Activated CD4-positive, CD25-positive, alpha-beta regulatory T cell treated with anti-CD3 and anti-CD28 coated beads, Interleukin-2, amount 50 U/mL, for 24 hours (primary cell): ENCODE results near the gene WBP4.
"Not testable (repeated sequence)": the region's sequence is repeated elsewhere in the genome, so short reads cannot be mapped to it uniquely, and the experiment has no call there.

Experiments
- ATAC-seq, 2 donors: fragments of 150-1000 bp; cut with Tn5 transposase; one replicate each; pipeline ENCODE4 v1.10.0; 2021; ENCODE audit warnings: mild to moderate bottlenecking in 1 of 2, moderate library complexity in 1 of 2

WBP4 gene

DNA sequence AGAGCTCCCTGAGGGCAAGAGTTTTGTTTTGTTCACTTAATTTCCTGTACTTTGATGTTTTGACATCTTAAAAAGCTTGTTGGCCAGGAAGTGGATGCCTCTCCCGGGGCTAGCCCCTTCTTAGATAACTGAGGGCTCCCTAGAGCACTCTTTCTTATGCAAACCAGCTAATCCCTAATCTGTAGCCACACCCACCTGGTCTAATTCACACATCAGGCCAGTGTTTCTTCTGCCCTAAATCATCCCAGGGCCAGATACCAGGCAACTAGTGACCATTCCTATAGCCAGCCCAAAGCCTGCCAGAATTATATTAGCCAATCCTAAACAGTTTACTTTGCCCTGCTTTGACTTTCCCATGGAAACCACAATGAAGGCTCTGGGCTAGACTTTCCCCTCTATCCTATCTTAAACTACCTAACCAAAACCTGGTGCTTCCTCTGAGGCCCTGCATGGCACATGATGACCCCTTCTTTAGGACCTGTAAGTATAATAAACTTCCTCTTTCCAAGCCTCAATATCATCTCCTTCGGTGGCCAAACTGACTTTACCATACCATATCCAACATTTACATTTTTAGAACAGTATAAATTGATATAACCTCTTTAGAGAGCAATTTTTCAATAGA, 24.8 kb downstream of the WBP4 start:
- ATAC-seq = no peak

DNA sequence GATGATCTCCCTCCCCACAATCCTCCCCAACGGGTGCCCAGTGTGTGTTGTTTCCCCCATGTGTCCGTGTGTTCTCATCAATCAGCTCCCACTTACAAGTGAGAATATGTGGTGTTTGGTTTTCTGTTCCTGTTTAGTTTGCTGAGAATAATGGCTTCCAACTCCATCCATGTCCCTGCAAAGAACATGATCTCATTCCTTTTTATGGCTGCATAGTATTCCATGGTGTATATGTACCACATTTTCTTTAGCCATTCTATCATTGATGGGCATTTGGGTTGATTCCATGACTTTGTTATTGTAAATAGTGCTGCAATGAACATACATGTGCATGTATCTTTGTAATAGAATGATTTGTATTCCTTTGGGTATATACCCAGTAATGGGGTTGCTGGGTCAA, 34.4 kb downstream of the WBP4 start:
- ATAC-seq = not testable (repeated sequence)

DNA sequence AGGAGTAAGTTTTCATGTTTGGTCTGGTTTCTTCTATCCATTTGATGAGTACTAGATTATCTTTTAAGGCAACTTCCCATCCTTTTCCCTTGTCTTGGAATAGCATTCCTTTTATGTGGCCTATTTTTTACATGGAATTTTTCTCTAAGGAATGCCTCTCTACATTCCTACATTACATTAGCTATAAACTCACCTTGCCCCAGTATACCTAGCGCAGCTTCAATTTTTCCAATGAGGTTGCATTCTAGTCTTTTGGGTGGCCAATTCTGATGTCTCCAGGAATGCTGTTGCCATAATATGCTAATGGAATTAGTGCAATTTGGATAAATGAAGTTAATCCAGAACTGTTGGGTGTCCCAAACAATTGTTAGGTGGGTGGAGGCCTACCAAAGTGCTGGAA, 37.5 kb downstream of the WBP4 start:
- ATAC-seq = no peak

DNA sequence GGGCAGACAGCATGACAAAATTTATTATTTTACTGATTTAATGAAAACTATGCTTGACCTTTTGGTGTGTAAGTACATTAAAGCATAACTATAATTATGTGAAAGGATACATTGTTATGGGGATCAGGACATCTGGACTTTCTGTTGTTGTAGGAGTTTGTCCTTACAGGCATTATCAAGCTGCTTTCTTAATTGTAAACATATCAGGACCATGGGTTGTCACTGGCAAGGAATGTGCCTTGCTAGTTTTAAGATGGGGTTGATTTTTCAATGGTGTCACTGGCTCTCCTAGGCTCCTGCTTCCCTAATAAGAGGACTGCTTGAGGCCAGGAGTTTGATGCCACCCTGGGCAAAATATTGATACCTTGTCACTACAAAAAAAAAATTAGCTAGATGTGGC, 38.7 kb downstream of the WBP4 start:
- ATAC-seq = no peak

DNA sequence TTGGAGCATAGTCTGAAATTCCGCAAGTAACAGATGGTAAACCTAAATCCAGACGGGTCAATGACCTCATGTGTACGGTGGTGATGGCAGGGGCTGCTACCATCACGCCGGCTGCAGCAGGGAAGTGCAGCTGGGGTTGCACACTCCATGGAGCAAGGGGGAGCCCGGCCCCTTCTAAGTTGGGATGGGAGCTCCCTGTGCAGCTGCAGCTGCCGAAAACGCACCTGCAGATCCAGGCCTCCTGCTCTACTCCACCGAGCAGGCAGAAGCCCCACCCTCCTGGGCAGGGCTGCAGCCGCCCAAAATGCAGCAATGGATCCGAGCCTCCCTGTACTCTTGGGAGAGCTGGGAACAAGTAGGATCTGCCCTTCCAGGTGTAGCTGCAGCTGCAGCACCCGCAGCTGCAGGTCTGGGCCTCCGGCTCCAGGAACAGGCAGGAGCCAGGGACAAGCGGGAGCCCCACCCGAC, 45.8 kb downstream of the WBP4 start:
- no peak for ATAC-seq

DNA sequence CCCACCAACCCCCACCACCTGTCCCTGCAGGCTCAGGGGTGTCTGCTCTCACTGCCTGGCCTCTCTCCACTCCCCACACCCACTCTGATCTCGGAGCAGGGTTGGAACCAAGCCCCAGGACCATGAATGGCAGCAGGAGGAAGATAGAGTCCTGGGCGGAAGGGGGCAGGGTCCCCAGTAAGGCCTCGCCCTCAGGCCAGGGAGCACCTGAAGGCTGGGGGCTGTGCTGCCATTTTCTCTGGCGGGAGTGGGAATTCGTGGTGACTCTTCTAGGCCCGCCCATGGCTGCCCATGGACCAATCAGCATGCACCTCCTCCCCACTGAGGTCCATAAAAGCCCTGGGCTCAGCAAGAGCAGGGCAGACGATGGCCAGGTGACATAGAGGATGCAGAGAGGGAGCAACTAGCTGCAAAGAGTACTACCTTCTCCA, 46.3 kb downstream of the WBP4 start:
- ATAC-seq = no peak

DNA sequence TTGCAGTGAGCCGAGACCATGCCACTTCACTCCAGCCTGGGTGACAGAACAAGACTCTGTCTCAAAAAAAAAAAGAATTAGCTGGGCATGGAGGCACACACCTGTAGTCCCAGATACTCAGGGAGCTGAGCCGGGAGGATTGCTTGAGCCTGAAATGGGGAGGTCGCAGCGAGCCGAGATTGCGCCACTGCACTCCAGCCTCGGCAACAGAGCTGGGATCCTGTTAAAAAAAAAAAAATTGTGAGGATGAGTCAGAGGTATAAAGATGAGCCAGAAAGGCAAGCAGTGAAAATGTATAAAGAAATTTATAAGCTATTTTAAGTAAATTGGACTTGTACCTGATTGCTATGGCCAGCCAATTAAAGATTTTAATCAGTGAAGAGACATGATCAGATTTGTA, 50.1 kb downstream of the WBP4 start:
- ATAC-seq = no peak

DNA sequence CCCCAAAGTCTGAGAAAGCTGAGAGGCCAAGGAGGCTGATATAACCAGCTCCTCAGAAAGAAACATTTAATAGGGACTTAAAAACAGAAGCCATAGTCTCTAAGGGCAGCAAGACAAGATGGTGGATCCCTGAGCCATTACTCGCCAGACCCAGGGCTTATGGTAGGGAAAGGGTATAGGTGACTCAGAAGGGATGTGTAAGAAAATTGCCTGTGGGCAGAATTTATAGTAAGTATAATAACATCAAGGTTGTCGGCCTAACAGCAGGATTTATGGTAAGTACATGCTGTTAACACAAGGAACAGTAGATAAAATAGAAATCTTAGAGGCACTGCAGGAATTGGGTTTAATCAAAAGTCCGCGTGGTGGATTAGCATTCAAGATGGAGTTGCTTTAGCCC, 56.6 kb downstream of the WBP4 start:
- no peak for ATAC-seq

DNA sequence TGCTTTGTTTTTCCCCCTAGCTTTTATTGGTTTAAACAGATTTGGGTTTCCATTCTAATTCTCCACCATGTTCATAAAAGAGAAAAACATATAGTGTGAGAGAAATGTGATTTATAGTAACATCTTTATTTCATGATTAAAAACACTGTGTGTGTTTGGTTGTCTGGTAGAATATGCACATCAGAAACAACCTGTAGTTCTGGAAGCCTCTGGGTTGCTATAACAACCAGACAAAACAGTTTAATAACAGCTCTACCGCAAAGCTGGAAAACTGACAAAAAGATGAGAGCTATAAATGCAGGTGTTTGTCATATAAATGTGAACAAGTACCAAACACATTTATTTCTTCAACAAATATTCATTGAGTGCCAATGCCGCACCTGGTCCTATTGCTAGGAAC, 61.5 kb downstream of the WBP4 start:
- no peak for ATAC-seq

DNA sequence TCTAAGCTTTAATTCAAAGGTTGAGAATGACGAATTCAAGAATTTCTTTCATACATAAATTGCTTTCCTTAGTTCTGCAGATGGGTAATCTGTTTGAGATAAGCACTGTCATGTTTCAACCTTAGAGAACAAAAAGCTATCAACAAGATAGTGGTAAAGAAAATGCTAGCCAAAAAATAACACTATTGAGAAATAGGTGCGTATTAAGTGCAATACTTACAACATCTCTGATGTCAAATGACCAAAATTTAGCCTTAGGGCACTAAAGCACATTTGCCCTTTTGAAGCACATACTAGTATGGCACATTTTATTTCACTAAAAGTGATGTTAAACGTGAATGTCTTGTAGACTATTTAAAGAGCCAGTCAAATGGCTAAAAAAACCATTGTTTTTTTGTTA, 66.4 kb downstream of the WBP4 start:
- no peak for ATAC-seq

DNA sequence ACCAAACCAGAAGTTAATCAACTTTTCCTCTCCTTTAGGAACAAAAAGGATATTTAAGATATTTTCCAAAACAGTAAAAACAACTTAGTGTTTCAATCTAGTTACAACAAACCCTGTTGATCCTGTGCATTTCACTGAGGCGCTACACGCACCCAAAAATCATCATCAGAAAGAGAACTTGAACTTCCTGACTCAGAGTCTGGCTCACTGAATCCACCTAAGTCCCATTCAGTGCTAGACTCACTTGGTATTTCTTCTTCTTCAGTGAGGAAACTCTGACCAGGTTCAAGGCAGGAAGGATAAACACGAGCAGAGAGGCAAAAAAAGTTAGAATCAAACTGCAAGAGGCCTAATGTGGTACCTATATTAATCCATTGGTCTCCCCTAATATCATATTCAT, 69.0 kb downstream of the WBP4 start:
- ATAC-seq = peak; percentile 7 to 8

DNA sequence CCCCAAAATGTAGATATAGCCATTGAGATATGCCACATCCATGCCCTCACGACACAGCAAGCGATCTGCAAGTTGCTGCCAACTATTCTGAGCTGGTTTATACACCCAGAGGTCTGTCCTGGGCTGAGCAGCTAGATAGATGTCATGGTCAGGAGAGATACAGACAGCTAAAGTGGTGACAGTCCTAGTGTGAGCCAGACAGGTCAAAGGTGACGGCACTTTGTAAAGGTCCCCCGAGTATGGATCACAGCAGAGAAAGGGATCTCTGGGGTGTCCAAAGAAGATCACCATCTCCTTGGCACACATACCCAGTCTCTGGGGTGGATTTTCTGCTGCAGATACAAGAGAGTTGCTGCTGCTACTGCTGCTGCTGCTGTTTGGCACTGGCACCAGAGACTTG, 69.9 kb downstream of the WBP4 start:
- ATAC-seq = not testable (repeated sequence)

DNA sequence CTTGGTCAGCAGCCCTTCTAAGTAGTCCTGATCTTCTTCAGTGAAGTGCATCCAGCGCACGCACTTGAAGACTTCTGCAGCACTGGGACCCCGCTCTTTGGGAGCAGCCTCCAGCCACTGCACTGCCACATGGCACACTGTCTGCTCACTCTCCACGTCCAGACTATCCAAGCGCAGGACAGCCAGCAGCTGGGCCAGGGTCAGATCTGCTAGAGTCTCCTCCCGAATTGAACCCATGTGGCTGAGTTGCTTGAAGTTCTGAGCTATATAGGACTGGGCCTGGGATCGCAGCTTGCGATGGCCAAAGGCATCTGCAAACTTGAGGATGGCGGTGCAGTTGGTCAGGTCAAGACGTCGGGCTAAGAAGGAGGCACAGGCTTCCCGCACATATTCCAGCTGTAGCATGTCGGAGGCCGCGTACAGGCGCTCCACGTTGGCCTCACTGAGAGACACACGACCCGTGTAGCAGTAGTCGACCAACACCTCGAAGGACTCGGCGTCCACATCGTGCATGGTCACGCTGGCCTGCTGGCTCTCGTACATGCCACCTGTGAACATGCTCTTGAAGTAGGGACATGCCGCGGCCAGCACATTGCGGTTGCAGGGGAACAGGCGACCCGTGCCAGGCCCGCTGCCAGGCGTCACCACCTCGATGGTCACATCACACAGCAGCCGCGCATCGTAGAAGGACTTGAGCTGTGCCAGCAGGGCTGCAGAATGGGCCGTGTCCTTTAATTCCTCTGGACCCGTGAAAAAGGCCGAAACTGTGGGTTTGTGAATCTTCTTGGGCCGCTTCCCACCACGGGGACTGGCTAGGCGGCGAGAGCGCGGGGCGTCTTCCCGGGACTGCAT, 70.6 kb downstream of the WBP4 start:
- peak; percentile 1 to 4 for ATAC-seq

DNA sequence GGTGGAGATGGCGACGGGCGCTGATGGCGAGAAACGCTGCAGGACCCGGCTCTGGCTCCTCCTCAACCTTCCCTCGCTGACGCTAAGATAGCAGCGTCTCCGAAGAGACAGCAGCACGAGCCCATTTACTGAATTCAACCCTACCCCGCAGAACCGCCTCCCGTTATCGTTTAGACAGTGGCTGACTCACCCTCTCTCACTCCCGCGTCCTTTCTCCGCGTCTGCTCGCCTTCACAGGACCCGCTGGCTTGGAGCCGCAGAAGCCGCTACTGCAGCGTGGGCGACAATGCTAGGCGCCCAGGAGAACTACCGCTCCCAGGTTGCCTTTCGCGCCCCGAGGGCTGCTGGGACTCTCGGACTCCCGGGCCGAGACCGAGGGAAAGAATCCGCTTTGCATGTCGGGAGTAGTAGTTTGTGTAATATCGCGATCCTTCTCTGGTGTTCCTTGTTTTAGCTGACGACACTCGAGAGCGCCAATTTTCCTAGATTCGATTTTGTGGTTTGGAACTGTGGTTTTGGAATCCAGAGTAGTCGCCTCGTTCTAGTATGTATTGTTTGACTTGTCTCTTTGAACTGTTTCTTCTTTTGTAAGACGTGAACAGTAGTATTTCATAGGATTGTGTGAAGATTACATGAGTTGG, 71.3 kb downstream of the WBP4 start, which contains the start of gene KBTBD6:
KBTBD6 (minus strand) TSS at position 291 of the 641 bp plus-strand sequence. CDS start 291 bp downstream, outside the sequence.
- peak; percentile 95 to 98 for ATAC-seq
